ENCODE data around the gene PRADC1.

The PRADC1 gene

DNA sequence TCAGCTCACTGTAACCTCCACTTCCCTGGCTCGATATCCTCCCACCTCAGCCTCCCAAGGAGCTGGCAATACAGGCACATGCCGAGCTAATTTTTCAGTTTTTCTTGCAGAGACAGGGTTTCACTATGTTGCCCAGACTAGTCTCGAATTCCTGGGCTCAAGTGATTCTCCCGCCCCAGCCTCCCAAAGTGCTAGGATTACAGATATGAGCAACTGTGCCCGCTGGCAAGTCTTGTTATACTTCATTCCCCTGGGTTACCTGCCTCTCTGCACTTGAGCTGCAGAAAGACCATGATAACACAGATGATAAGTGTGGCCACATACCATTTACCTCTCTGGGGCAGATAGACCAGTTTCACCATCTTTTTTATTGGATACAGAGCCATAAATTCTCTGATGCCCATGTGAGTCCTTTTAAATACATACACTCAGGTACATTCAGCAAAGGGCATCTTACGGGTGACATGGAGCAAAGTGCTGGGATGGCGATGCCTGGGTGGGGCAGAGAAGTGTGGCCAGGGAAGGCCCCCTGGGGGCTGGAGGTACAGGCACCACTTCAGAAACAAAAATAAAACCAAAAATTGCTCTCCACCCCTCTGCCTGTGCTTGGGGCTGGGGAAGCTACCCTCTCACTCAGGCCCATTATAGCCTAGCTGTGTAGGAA, 21.4 kb upstream of the PRADC1 start:
- no peak for DNase-seq (ENCODE audit: low read depth)
- no peak overlapping the region for H3K4me3 ChIP-seq (ENCODE audit: low read length)
- TF ChIP-seq, protein P1, sequence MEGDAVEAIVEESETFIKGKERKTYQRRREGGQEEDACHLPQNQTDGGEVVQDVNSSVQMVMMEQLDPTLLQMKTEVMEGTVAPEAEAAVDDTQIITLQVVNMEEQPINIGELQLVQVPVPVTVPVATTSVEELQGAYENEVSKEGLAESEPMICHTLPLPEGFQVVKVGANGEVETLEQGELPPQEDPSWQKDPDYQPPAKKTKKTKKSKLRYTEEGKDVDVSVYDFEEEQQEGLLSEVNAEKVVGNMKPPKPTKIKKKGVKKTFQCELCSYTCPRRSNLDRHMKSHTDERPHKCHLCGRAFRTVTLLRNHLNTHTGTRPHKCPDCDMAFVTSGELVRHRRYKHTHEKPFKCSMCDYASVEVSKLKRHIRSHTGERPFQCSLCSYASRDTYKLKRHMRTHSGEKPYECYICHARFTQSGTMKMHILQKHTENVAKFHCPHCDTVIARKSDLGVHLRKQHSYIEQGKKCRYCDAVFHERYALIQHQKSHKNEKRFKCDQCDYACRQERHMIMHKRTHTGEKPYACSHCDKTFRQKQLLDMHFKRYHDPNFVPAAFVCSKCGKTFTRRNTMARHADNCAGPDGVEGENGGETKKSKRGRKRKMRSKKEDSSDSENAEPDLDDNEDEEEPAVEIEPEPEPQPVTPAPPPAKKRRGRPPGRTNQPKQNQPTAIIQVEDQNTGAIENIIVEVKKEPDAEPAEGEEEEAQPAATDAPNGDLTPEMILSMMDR (conservative IDR thresholded peaks at IDR 0.05; ENCODE audit: low read length) = no peak

DNA sequence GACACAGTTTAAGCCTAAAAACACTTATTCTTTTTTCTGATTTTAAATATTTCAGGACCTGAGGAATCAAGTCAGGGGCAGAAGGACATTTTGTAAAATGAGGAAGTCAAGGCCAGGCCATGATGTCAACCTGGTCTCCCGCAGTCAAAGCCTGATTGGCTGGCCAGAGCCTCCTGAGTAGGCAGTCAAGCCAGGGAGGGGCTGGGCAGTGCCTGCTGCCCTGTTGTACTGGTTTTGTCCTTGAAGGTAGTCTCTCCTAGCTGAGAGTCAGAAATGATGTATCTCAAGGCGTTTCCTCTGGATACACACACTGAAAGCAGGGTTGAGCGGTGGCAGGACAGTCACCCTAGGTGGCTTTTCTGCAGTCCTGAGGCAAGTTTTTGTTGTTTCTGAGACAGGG, 20.9 kb upstream of the PRADC1 start:
- H3K4me3 ChIP-seq (ENCODE audit: low read length) = no peak overlapping the region
- TF ChIP-seq, protein P1 (conservative IDR thresholded peaks at IDR 0.05; ENCODE audit: low read length) = no peak
- DNase-seq (ENCODE audit: low read depth) = no peak

DNA sequence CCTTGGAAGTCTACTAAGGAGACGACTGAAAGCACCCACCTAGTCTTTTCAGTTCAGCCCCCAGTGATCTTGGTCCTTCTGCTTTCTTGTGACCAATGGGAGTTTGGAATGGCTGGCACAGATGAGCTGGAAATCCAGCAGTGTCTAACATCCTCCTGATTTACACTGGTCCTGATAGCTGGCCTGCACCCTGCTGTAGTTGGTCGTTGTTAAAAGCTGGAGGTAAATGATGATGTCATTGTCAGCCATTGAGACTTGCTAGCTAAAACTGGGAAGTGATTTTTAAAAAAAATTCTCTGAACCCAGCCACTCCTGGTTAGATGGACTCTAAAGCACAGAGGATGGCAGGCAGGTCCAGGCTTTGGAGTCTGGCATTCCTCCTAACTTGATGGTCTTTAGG, 20.4 kb upstream of the PRADC1 start:
- TF ChIP-seq, protein P1 (conservative IDR thresholded peaks at IDR 0.05; ENCODE audit: low read length) = no peak
- no peak for DNase-seq (ENCODE audit: low read depth)
- no peak overlapping the region for H3K4me3 ChIP-seq (ENCODE audit: low read length)

DNA sequence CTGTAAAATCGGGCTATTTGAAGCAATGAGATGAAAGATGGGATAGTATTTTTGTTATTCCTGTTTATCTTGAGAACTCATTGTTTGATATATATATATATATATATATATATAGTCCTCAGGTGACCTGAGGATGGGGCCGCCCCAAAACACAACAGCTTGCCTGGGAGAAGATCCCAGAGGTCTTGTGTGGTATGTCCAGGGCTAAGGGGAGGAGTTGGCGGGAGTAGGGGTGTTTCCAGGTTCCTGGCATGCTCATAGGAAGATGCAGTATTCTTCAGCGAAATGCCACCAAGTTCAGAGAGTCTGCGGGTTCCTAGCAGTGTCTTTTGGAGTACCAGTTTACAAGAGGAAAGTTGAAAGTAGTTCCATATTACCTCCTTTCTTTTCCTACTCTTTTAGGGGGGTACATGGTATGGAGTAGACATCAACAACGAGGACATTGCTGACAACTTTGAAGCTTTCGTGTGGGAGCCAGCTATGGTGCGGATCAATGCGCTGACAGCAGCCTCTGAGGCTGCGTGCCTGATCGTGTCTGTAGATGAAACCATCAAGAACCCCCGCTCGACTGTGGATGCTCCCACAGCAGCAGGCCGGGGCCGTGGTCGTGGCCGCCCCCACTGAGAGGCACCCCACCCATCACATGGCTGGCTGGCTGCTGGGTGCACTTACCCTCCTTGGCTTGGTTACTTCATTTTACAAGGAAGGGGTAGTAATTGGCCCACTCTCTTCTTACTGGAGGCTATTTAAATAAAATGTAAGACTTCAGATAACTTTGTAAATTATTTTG, 19.4 kb upstream of the PRADC1 start:
- no peak overlapping the region for H3K4me3 ChIP-seq (ENCODE audit: low read length)
- no peak for DNase-seq (ENCODE audit: low read depth)
- TF ChIP-seq, protein P1 (conservative IDR thresholded peaks at IDR 0.05; ENCODE audit: low read length) = no peak

DNA sequence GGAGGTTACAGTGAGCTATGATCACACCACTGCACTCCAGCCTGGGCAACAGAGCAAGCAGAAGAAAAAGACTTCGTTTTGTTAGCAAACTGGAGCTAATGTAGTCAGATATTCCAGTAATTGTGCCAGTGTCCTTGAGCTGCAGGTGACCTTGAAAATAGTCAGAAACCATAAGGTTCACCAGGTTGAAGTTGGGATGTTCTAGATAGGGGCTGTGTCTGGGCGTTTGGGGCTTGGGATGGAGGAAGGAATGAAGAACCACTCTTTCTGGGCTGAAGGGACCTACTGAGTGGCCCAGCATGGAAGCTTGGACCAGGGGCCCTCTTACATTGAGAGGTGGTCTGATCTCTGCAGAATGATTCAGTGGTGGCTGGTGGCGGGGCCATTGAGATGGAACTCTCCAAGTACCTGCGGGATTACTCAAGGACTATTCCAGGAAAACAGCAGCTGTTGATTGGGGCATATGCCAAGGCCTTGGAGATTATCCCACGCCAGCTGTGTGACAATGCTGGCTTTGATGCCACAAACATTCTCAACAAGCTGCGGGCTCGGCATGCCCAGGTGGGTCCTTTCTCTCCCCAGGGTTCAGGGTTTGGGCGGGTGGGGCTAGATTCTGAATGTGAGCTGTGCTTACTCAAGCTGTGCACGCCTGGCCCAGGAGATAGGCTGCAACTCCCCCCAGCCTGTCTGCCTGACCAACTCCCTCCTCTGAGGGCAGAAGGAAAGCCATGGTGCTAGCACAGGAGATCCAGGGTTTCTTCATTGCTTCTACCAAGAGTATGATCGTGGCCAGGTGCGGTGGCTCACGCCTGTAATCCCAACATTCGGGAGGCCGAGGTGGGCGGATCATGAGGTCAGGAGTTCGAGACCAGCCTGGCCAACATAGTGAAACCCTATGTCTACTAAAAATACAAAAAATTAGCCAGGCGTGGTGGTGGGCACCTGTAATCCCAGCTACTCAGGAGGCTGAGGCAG, 18.1 kb upstream of the PRADC1 start:
- TF ChIP-seq, protein P1 (conservative IDR thresholded peaks at IDR 0.05; ENCODE audit: low read length) = no peak
- DNase-seq (ENCODE audit: low read depth) = no peak
- H3K4me3 ChIP-seq (ENCODE audit: low read length) = no peak overlapping the region

DNA sequence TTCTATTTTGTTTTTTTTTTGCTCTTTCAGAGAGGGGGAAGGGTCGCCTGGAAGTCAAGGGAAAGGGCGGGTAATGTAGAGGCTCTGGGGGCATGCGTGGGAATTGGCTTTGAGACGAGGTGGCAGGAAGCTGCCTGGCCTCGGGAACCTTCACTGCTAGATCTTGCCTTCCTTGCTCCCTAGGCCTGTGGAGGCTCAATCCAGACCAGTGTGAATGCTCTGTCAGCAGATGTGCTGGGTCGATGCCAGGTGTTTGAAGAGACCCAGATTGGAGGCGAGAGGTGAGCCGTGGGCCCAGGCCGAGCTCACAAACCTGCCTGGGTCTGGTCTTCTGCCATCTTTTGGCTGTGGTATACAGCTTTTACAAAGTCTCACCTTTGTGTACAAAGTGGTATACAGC, 16.6 kb upstream of the PRADC1 start:
- DNase-seq (ENCODE audit: low read depth) = no peak
- H3K4me3 ChIP-seq (ENCODE audit: low read length) = no peak overlapping the region
- TF ChIP-seq, protein P1 (conservative IDR thresholded peaks at IDR 0.05; ENCODE audit: low read length) = no peak

All from AG10803 (cell line).